Neural progenitor cell (in vitro differentiated cells): ENCODE results near the gene TBC1D2B. TPM values are rescaled to one million over a fixed set of nuclear protein-coding genes. Genes with fewer than 3 reads are reported as not detected.

Source experiments
- DNase-seq: peaks from one replicate; pipeline ENCODE4 v3.0.0-alpha.2; 2016; ENCODE audit warnings: low spot score
- H2AFZ ChIP-seq: fragments of 200-600 bp; sonication (generic); replicated peaks from 2 replicates; pipeline ENCODE4 v1.6.1; 2016; ENCODE audit warnings: antibody characterized with exemption
- H3F3A ChIP-seq: fragments of 200-600 bp; sonication (generic); 2 replicates; pipeline ENCODE4 v1.6.1; 2016; ENCODE audit warnings: antibody characterized with exemption, low read depth
- H3K27ac ChIP-seq: fragments of 200-600 bp; sonication (generic); 2 replicates; pipeline ENCODE4 v1.5.1; 2016; ENCODE audit warnings: mild to moderate bottlenecking
- H3K27me3 ChIP-seq: fragments of 200-600 bp; sonication (generic); 2 replicates; pipeline ENCODE4 v1.6.1; 2016; ENCODE audit warnings: mild to moderate bottlenecking, moderate library complexity
- H3K36me3 ChIP-seq: fragments of 200-600 bp; sonication (generic); 2 replicates; pipeline ENCODE4 v1.5.1; 2016
- H3K4me1 ChIP-seq: fragments of 200-600 bp; sonication (generic); 2 replicates; pipeline ENCODE4 v1.6.1; 2016; ENCODE audit warnings: mixed run types
- H3K4me2 ChIP-seq: fragments of 200-600 bp; sonication (generic); 2 replicates; pipeline ENCODE4 v1.6.1; 2016
- H3K4me3 ChIP-seq: fragments of 200-600 bp; sonication (generic); 2 replicates; pipeline ENCODE4 v1.5.1; 2016
- H3K79me2 ChIP-seq: fragments of 200-600 bp; sonication (generic); 2 replicates; pipeline ENCODE4 v1.6.1; 2016; ENCODE audit warnings: low read depth
- H3K9ac ChIP-seq: fragments of 200-600 bp; sonication (generic); 2 replicates; pipeline ENCODE4 v1.6.1; 2016
- H3K9me3 ChIP-seq: fragments of 200-600 bp; sonication (generic); 2 replicates; pipeline ENCODE4 v1.5.1; 2016; ENCODE audit warnings: low read depth
- H4K20me1 ChIP-seq: fragments of 200-600 bp; sonication (generic); 2 replicates; pipeline ENCODE4 v1.6.1; 2016; ENCODE audit warnings: low read depth
- H3K27ac Mint-ChIP-seq: 3 replicates; pipeline ENCODE4 v1.8.0; 2021; ENCODE audit warnings: mixed read lengths
- H3K27me3 Mint-ChIP-seq: 2 replicates; pipeline ENCODE4 v1.8.0; 2022; ENCODE audit warnings: low read depth, mild to moderate bottlenecking, inconsistent platforms, moderate library complexity, mixed read lengths; ENCODE audit not compliant: insufficient read depth
- H3K36me3 Mint-ChIP-seq: 3 replicates; pipeline ENCODE4 v1.8.0; 2021; ENCODE audit warnings: mixed read lengths
- H3K4me1 Mint-ChIP-seq: 3 replicates; pipeline ENCODE4 v1.8.0; 2021; ENCODE audit warnings: mixed read lengths
- H3K4me3 Mint-ChIP-seq: 3 replicates; pipeline ENCODE4 v1.8.0; 2021; ENCODE audit warnings: mild to moderate bottlenecking, moderate library complexity, mixed read lengths
- H3K9me3 Mint-ChIP-seq: 3 replicates; pipeline ENCODE4 v1.8.0; 2020; ENCODE audit warnings: mixed read lengths
- CTCF ChIP-seq: fragments of 200-600 bp; sonication (generic); IDR thresholded peaks from 2 replicates; pipeline ENCODE4 v1.5.1; 2017; ENCODE audit warnings: antibody characterized with exemption, mild to moderate bottlenecking
- EZH2 ChIP-seq: fragments of 200-600 bp; sonication (generic); IDR thresholded peaks from 2 replicates; pipeline ENCODE4 v1.6.1; 2017; ENCODE audit warnings: antibody characterized with exemption, mild to moderate bottlenecking, moderate library complexity
- EZH2phosphoT487 ChIP-seq: fragments of 200-600 bp; sonication (generic); IDR thresholded peaks from 2 replicates; pipeline ENCODE4 v1.6.1; 2017; ENCODE audit warnings: antibody characterized with exemption
- total RNA-seq: library from RNA; depleted of rRNA; stranded (reverse); fragments of >200 nt; gene quantifications from 2 replicates; pipeline ENCODE4 v1.2.3, GENCODE V29; 2015; ENCODE audit warnings: low replicate concordance

TBC1D2B gene
- total RNA-seq, 1 donor from 2014 or later, result 11.7 TPM

GRCh38 chr15:78104119-78104479 is 26.6 kb upstream of the TBC1D2B start:
- H3F3A ChIP-seq, result no peaks in the 10 kb centered on the region
- no peak overlapping the region for H2AFZ ChIP-seq
- no peaks in the 10 kb centered on the region for H4K20me1 ChIP-seq
- no peak overlapping the region for H3K27ac Mint-ChIP-seq
- no peaks in the 10 kb centered on the region for H3K9me3 ChIP-seq
- TF ChIP-seq EZH2phosphoT487, result no peak
- no peak for TF ChIP-seq EZH2
- no peak for TF ChIP-seq CTCF
- no peak overlapping the region for H3K4me3 ChIP-seq
- H3K4me1 Mint-ChIP-seq, result peaks cover 7% of the 10 kb centered on the region
- DNase-seq, result no peak
- H3K27me3 ChIP-seq, result no peaks in the 10 kb centered on the region
- H3K9ac ChIP-seq, result no peak overlapping the region
- H3K4me2 ChIP-seq, result no peak overlapping the region
- peaks cover 3% of the 10 kb centered on the region for H3K36me3 Mint-ChIP-seq
- no peaks in the 10 kb centered on the region for H3K4me1 ChIP-seq
- no peak overlapping the region for H3K4me3 Mint-ChIP-seq
- H3K36me3 ChIP-seq, result no peaks in the 10 kb centered on the region
- no peaks in the 10 kb centered on the region for H3K79me2 ChIP-seq
- H3K27ac ChIP-seq, result no peak overlapping the region
- H3K9me3 Mint-ChIP-seq, result no peaks in the 10 kb centered on the region
- peaks cover 8% of the 10 kb centered on the region for H3K27me3 Mint-ChIP-seq

DNA sequence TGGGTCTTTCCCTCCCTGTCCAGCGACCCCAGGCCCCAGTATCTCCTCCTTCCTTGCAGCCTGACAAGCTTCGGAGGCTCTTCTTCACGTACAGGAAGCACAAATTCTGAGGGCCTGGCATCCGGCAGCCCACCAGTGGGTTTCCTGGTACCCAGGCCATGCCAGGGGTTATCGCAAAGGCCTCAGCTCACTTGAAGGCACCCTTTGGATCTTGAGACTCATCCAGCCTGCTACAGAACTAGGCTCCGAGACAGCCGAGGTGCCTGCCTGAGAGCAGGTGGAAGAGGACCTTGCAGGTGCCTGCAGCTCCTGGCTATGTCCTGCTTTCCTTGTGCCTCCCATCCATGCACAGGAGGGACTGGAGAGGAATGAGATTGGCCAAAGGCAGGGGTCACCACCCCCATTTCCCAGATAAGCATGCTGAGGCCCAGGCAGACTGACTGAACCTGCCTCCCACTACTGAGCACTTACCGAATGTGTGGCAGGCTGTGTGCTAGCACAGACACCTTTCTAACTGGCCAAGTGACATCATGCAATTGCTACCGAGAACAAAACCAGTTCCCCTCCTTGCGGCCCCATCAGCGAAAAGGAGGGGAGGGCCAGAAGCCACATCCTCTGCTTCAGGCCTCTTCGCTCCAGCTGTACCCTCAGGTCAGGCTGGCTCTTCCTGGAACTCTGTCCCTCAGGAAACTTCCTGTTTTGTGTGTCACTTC is 26.1 kb upstream of the TBC1D2B start:
- H3K36me3 ChIP-seq, result no peaks in the 10 kb centered on the region
- no peaks in the 10 kb centered on the region for H3K9me3 ChIP-seq
- H3K9ac ChIP-seq, result no peak overlapping the region
- H3F3A ChIP-seq, result no peaks in the 10 kb centered on the region
- H3K36me3 Mint-ChIP-seq, result peaks cover 3% of the 10 kb centered on the region
- no peak overlapping the region for H2AFZ ChIP-seq
- no peaks in the 10 kb centered on the region for H3K4me1 ChIP-seq
- DNase-seq, result no peak
- peaks cover 7% of the 10 kb centered on the region for H3K4me1 Mint-ChIP-seq
- no peaks in the 10 kb centered on the region for H4K20me1 ChIP-seq
- H3K27ac ChIP-seq, result no peak overlapping the region
- TF ChIP-seq CTCF (no peak), EZH2 (no peak)
- H3K4me3 ChIP-seq, result no peak overlapping the region
- H3K4me3 Mint-ChIP-seq, result no peak overlapping the region
- H3K27me3 ChIP-seq, result no peaks in the 10 kb centered on the region
- H3K9me3 Mint-ChIP-seq, result no peaks in the 10 kb centered on the region
- peaks cover 7% of the 10 kb centered on the region for H3K27me3 Mint-ChIP-seq
- no peak overlapping the region for H3K4me2 ChIP-seq
- H3K79me2 ChIP-seq, result no peaks in the 10 kb centered on the region
- H3K27ac Mint-ChIP-seq, result no peak overlapping the region

DNA sequence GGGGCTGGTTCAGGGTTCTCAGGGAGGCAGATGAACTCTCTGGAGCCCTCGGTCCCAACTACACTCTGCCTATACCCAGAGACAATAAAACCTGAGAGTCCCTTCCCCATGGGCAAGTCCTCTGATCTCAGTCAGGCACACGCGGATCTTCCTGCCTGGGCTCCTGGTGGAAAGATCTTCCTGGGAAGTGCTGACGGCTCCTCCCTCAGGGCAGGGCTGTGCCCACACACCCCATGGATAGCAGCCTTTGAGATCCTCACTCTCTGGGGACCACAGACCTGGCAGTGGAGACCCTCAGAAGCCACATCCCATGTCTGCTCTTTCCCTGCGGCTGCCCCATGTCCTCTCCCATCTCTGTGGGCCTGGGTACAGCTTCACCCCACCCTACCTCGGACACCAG is 25.2 kb upstream of the TBC1D2B start:
- TF ChIP-seq CTCF (no peak), EZH2 (no peak), EZH2phosphoT487 (no peak)
- peaks cover 3% of the 10 kb centered on the region for H3K36me3 Mint-ChIP-seq
- no peaks in the 10 kb centered on the region for H3K9me3 Mint-ChIP-seq
- H3K27ac Mint-ChIP-seq, result no peak overlapping the region
- no peak overlapping the region for H3K4me3 ChIP-seq
- H3K79me2 ChIP-seq, result no peaks in the 10 kb centered on the region
- no peak overlapping the region for H3K4me3 Mint-ChIP-seq
- H3K4me2 ChIP-seq, result no peak overlapping the region
- no peak overlapping the region for H3K27ac ChIP-seq
- H3F3A ChIP-seq, result no peaks in the 10 kb centered on the region
- no peaks in the 10 kb centered on the region for H4K20me1 ChIP-seq
- DNase-seq, result no peak
- H3K9me3 ChIP-seq, result no peaks in the 10 kb centered on the region
- H3K4me1 ChIP-seq, result no peaks in the 10 kb centered on the region
- peaks cover 10% of the 10 kb centered on the region for H3K27me3 Mint-ChIP-seq
- H3K27me3 ChIP-seq, result no peaks in the 10 kb centered on the region
- no peak overlapping the region for H2AFZ ChIP-seq
- no peaks in the 10 kb centered on the region for H3K36me3 ChIP-seq
- H3K9ac ChIP-seq, result no peak overlapping the region
- peaks cover 7% of the 10 kb centered on the region for H3K4me1 Mint-ChIP-seq
